HCT116 (cell line): ENCODE data around the gene DNAH5. TPM values are rescaled to one million over a fixed set of nuclear protein-coding genes. Genes with fewer than 3 reads are reported as not detected.

Experiments used
- ATAC-seq: fragments of 200-7000 bp; cut with Tn5 transposase; 2 replicates; pipeline ENCODE4 v1.9.1; 2020; ENCODE audit warnings: mild to moderate bottlenecking, moderate library complexity
- BruUV-seq: library from RNA; stranded (reverse); fragments of 400-500 nt; replicated peaks from 2 replicates; lab custom pipeline; 2021; lab: Mats Ljungman, UMichigan
- CTCF ChIA-PET: fragments of 300-600 bp; sonication (Branson Sonifier 250); formaldehyde crosslinking; loops from one replicate; lab custom pipeline; 2021; ENCODE audit warnings: antibody characterized with exemption; lab: Charles Lee
- POLR2A ChIA-PET: fragments of 300-600, 350-600 bp; sonication (Branson Sonifier 250); formaldehyde crosslinking; loops from one replicate; lab custom pipeline; 2021; ENCODE audit warnings: antibody characterized with exemption; lab: Charles Lee
- RAD21 ChIA-PET, 2 experiments: fragments of 300-600 bp; sonication (Branson Sonifier 250); formaldehyde crosslinking; loops; one replicate each; lab custom pipeline; 2023; ENCODE audit warnings: low total read pairs in 2 of 2; ENCODE audit not compliant: uncharacterized antibody in 2 of 2, unreplicated experiment in 2 of 2, low non-redundant PET in 1 of 2; lab: Charles Lee
- DNase-seq: peaks from one replicate; pipeline ENCODE4 v3.0.0-alpha.2; 2010; ENCODE audit warnings: low read depth, low spot score
- H2AFZ ChIP-seq: fragments of 200-600 bp; shearing (Covaris generic), sonication (generic); 2 replicates; pipeline ENCODE4 v1.6.1; 2017; ENCODE audit warnings: low read depth, mixed run types, mixed read lengths, antibody characterized with exemption, low read length; ENCODE audit not compliant: poor library complexity, severe bottlenecking
- H3K27ac ChIP-seq: 2 replicates; pipeline ENCODE4 v1.5.1; 2012; ENCODE audit warnings: low read depth, low read length
- H3K27me3 ChIP-seq: fragments of 200-600 bp; sonication (generic); 2 replicates; pipeline ENCODE4 v1.6.1; 2016; ENCODE audit warnings: mixed run types, low read length, mixed read lengths; ENCODE audit not compliant: insufficient read depth
- H3K36me3 ChIP-seq, 2 experiments: fragments of 200-500 bp in 1 of 2; fragments of 200-600 bp in 1 of 2; sonication (Bioruptor generic) in 1 of 2; sonication (generic) in 1 of 2; 2 replicates each; pipeline versions ENCODE4 v1.5.1 to v1.6.1; 2014 to 2016; ENCODE audit warnings: low read length in 2 of 2, inconsistent platforms in 1 of 2, mixed read lengths in 1 of 2, mixed run types in 1 of 2; ENCODE audit not compliant: insufficient read depth in 2 of 2, control insufficient read depth in 1 of 2
- H3K4me1 ChIP-seq, 2 experiments: fragments of 200-600 bp in 1 of 2; sonication (generic) in 1 of 2; 2 replicates each; pipeline versions ENCODE4 v1.5.1 to v1.6.1; 2012 to 2017; ENCODE audit warnings: low read length in 2 of 2, inconsistent platforms in 1 of 2, mild to moderate bottlenecking in 1 of 2, mixed read lengths in 1 of 2, mixed run types in 1 of 2, moderate library complexity in 1 of 2; ENCODE audit not compliant: insufficient read depth in 2 of 2, control insufficient read depth in 1 of 2
- H3K4me2 ChIP-seq: fragments of 200-600 bp; sonication (generic); 2 replicates; pipeline ENCODE4 v1.6.1; 2017; ENCODE audit warnings: mixed run types, low read length, mixed read lengths
- H3K4me3 ChIP-seq, 2 experiments: fragments of 200-600 bp in 1 of 2; sonication (generic) in 1 of 2; replicated peaks in 1 of 2; 2 replicates each; pipeline ENCODE4 v1.5.1; 2011 to 2016; ENCODE audit warnings: low read length in 2 of 2, control low read depth in 1 of 2, low read depth in 1 of 2, mild to moderate bottlenecking in 1 of 2, mixed read lengths in 1 of 2, mixed run types in 1 of 2
- H3K79me2 ChIP-seq: fragments of 200-600 bp; sonication (generic); 2 replicates; pipeline ENCODE4 v1.6.1; 2017; ENCODE audit warnings: mild to moderate bottlenecking, mixed run types, low read length, moderate library complexity, mixed read lengths; ENCODE audit not compliant: insufficient read depth
- H3K9ac ChIP-seq: fragments of 200-600 bp; sonication (generic); 2 replicates; pipeline ENCODE4 v1.6.1; 2016; ENCODE audit warnings: low read length, mixed read lengths
- H3K9me2 ChIP-seq: fragments of 200-600 bp; sonication (generic), shearing (Covaris generic); 2 replicates; pipeline ENCODE4 v1.6.1; 2017; ENCODE audit warnings: mixed run types, mild to moderate bottlenecking, moderate library complexity; ENCODE audit not compliant: insufficient read depth
- H3K9me3 ChIP-seq, 2 experiments: fragments of 200-500 bp in 1 of 2; fragments of 200-600 bp in 1 of 2; sonication (Bioruptor generic) in 1 of 2; sonication (generic) in 1 of 2; 2 replicates each; pipeline ENCODE4 v1.6.1; 2014 to 2017; ENCODE audit warnings: low read length in 2 of 2, mixed read lengths in 2 of 2, inconsistent platforms in 1 of 2, low read depth in 1 of 2, mild to moderate bottlenecking in 1 of 2, mixed run types in 1 of 2, moderate library complexity in 1 of 2; ENCODE audit not compliant: control insufficient read depth in 1 of 2, insufficient read depth in 1 of 2
- H4K20me1 ChIP-seq: fragments of 200-600 bp; sonication (generic), shearing (Covaris generic); 2 replicates; pipeline ENCODE4 v1.6.1; 2017; ENCODE audit warnings: mixed run types, mild to moderate bottlenecking, moderate library complexity; ENCODE audit not compliant: insufficient read depth
- CEBPB ChIP-seq: IDR thresholded peaks from 2 replicates; pipeline ENCODE4 v1.6.1; 2012; ENCODE audit warnings: low read depth
- EGR1 ChIP-seq: IDR thresholded peaks from 2 replicates; pipeline ENCODE4 v1.6.1; 2012; ENCODE audit warnings: low read depth
- EZH2phosphoT487 ChIP-seq: fragments of 200-600 bp; IDR thresholded peaks from 2 replicates; pipeline ENCODE4 v1.6.1; 2018; ENCODE audit warnings: antibody characterized with exemption, borderline replicate concordance
- POLR2A ChIP-seq: IDR thresholded peaks from 2 replicates; pipeline ENCODE4 v1.7.0; 2011; ENCODE audit warnings: borderline replicate concordance; ENCODE audit not compliant: insufficient read depth, insufficient read length; ENCODE audit errors: extremely low read depth
- SIN3A ChIP-seq: IDR thresholded peaks from 2 replicates; pipeline ENCODE4 v1.6.1; 2012; ENCODE audit warnings: low read depth
- SP1 ChIP-seq: IDR thresholded peaks from 2 replicates; pipeline ENCODE4 v1.6.1; 2012; ENCODE audit warnings: low read depth
- SRF ChIP-seq: IDR thresholded peaks from 2 replicates; pipeline ENCODE4 v1.6.1; 2012; ENCODE audit warnings: low read depth
- ZNF274 ChIP-seq: fragments of 200-500 bp; sonication (Bioruptor generic); IDR thresholded peaks from 2 replicates; pipeline ENCODE4 v1.6.1; 2014; ENCODE audit warnings: mild to moderate bottlenecking, low read depth, low read length, inconsistent platforms
- intact Hi-C: fragments of 100-400 bp; cut with micrococcal nuclease; formaldehyde crosslinking; loops from 2 replicates; pipeline ENCODE4 v1.10.0; 2022
- total RNA-seq: library from RNA; stranded (reverse); gene quantifications from one replicate; pipeline ENCODE4 v1.2.1, GENCODE V29; 2021; ENCODE audit not compliant: unreplicated experiment
- TF ChIP-seq, protein P1 (sequence below): IDR thresholded peaks from 2 replicates; pipeline ENCODE4 v1.6.1; 2012
- TF ChIP-seq, protein P2 (sequence below), 3 experiments: fragments of 200-600 bp in 1 of 3; sonication (generic) in 1 of 3; IDR thresholded peaks in 2 of 3; conservative IDR thresholded peaks in 1 of 3; 2 replicates each; pipeline ENCODE4 v1.5.1; 2012 to 2017; ENCODE audit warnings: low read depth in 2 of 3, low read length in 2 of 3, antibody characterized with exemption in 1 of 3, borderline replicate concordance in 1 of 3, control low read depth in 1 of 3, mild to moderate bottlenecking in 1 of 3, mixed read lengths in 1 of 3, mixed run types in 1 of 3, moderate library complexity in 1 of 3; ENCODE audit not compliant: insufficient read depth in 1 of 3
- TF ChIP-seq, protein P3 (sequence below): IDR thresholded peaks from 2 replicates; pipeline ENCODE4 v1.6.1; 2012

The DNAH5 gene
- total RNA-seq, 1 experiment from 2014 or later = 0.37 TPM

DNA sequence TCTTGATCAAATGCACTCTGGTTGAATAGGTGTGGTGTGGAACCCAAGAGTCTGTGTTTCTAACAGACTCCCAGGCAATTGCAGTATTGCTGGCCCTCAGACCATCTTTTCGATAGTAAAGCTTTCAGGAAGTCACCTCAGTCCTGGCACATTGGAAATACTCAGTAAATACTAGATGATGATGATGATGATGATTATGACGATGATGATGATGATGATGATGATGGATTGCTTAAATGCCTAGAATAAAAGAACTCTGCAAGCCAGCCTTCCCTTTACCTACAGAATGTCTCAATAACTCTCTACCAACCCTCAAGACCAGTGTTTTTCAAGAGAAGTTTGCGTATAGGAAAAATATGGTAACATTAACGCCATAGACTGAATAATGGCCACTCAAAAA, 268.0 kb downstream of the DNAH5 start:
- BruUV-seq = no TSS peak
- Histone ChIP-seq H2AFZ (no peak overlapping the region), H3K4me2 (no peak overlapping the region), H3K9me2 (no peaks in the 10 kb centered on the region), H3K4me3 (no peak overlapping the region), H3K36me3 (no peaks in the 10 kb centered on the region), H3K79me2 (no peaks in the 10 kb centered on the region), H3K9ac (no peak overlapping the region), H3K4me1 (no peaks in the 10 kb centered on the region), H3K27me3 (no peaks in the 10 kb centered on the region), H3K27ac (no peak overlapping the region), H3K9me3 (peaks cover 4 to 6% of the 10 kb centered on the region in 2 experiments; a peak in 2 of 4 replicates), H4K20me1 (no peaks in the 10 kb centered on the region)
- TF ChIP-seq, protein P1, sequence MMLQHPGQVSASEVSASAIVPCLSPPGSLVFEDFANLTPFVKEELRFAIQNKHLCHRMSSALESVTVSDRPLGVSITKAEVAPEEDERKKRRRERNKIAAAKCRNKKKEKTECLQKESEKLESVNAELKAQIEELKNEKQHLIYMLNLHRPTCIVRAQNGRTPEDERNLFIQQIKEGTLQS = no peak
- TF ChIP-seq CEBPB = no peak
- TF ChIP-seq POLR2A = no peak
- no peak for TF ChIP-seq SIN3A
- TF ChIP-seq, protein P2, sequence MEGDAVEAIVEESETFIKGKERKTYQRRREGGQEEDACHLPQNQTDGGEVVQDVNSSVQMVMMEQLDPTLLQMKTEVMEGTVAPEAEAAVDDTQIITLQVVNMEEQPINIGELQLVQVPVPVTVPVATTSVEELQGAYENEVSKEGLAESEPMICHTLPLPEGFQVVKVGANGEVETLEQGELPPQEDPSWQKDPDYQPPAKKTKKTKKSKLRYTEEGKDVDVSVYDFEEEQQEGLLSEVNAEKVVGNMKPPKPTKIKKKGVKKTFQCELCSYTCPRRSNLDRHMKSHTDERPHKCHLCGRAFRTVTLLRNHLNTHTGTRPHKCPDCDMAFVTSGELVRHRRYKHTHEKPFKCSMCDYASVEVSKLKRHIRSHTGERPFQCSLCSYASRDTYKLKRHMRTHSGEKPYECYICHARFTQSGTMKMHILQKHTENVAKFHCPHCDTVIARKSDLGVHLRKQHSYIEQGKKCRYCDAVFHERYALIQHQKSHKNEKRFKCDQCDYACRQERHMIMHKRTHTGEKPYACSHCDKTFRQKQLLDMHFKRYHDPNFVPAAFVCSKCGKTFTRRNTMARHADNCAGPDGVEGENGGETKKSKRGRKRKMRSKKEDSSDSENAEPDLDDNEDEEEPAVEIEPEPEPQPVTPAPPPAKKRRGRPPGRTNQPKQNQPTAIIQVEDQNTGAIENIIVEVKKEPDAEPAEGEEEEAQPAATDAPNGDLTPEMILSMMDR (IDR thresholded peaks at IDR 0.05 in 2 of 3, conservative IDR thresholded peaks at IDR 0.05 in 1 of 3; ENCODE audit: borderline replicate concordance in 1 of 3, insufficient read depth in 1 of 3, low read depth in 2 of 3, low read length in 2 of 3) = no peak
- no peak for TF ChIP-seq EGR1
- TF ChIP-seq ZNF274 = no peak
- TF ChIP-seq SRF = no peak
- TF ChIP-seq, protein P3, sequence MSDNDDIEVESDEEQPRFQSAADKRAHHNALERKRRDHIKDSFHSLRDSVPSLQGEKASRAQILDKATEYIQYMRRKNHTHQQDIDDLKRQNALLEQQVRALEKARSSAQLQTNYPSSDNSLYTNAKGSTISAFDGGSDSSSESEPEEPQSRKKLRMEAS = no peak
- no peak for TF ChIP-seq SP1
- TF ChIP-seq EZH2phosphoT487 = no peak
- POLR2A ChIA-PET = no interaction called here
- intact Hi-C loops = no loop called here
- ATAC-seq = no peak
- no peak for DNase-seq
- RAD21 ChIA-PET = no interaction called here
- CTCF ChIA-PET = no interaction called here
